Keratinocyte (primary cell): ENCODE data around the gene MDM2.

Experiments used
- CTCF ChIP-seq, 3 experiments: IDR thresholded peaks in 1 of 3; conservative IDR thresholded peaks in 1 of 3; optimal IDR thresholded peaks in 1 of 3; 2 replicates in 2 of 3; 3 replicates in 1 of 3; pipeline versions ENCODE3 to v1.5.1; 2011; ENCODE audit warnings: low read length in 3 of 3, mild to moderate bottlenecking in 3 of 3, moderate library complexity in 2 of 3, control low read depth in 1 of 3, inconsistent platforms in 1 of 3; ENCODE audit not compliant: insufficient read depth in 2 of 3; ENCODE audit errors: extremely low read depth in 1 of 3
- EZH2 ChIP-seq: IDR thresholded peaks from one replicate; pipeline ENCODE4 v1.6.1; 2012; ENCODE audit warnings: inconsistent platforms, mild to moderate bottlenecking, low read length, moderate library complexity

- TF ChIP-seq CTCF (optimal IDR thresholded peaks at IDR 0.05 in 1 of 3, IDR thresholded peaks at IDR 0.05 in 1 of 3, conservative IDR thresholded peaks at IDR 0.05 in 1 of 3; ENCODE audit: extremely low read depth in 1 of 3, insufficient read depth in 2 of 3, low read length in 3 of 3), result no peak
- TF ChIP-seq EZH2, result no peak
Observed at GRCh38 chr12:68761901-68762630, 45.9 kb upstream of the MDM2 start.
